Body of pancreas (tissue), 4 donors: Measurements from ENCODE around the gene PTK7. TPM values are rescaled to one million over a fixed set of nuclear protein-coding genes. Genes with fewer than 3 reads are reported as not detected.

Experiments
- ATAC-seq: fragments of 150-250 bp; one replicate; pipeline ENCODE4 v1.9.1; 2016
- DNase-seq, 4 donors: peaks; one replicate each; pipeline ENCODE4 v3.0.0-alpha.2; 2019
- H3K27ac ChIP-seq, 4 donors: fragments of 200-600 bp; sonication (generic); 1 replicate in 3 of 4; 2 replicates in 1 of 4; pipeline versions ENCODE4 v1.5.1 to v1.6.1; 2016 to 2019; ENCODE audit warnings: mild to moderate bottlenecking in 1 of 4, mixed read lengths in 1 of 4, moderate library complexity in 1 of 4
- H3K27me3 ChIP-seq, 2 donors: fragments of 200-600 bp; sonication (generic); one replicate each; pipeline ENCODE4 v1.6.0; 2016; ENCODE audit warnings: mild to moderate bottlenecking in 1 of 2
- H3K36me3 ChIP-seq, 2 donors: fragments of 200-600 bp; sonication (generic); replicated peaks in 1 of 2; 2 replicates each; pipeline ENCODE4 v1.5.1; 2016; ENCODE audit warnings: low read depth in 2 of 2; ENCODE audit not compliant: insufficient read depth in 1 of 2
- H3K4me1 ChIP-seq: fragments of 200-600 bp; sonication (generic); one replicate; pipeline ENCODE4 v1.6.0; 2016
- H3K4me3 ChIP-seq, 2 donors: fragments of 200-600 bp; sonication (generic); 1 replicate in 1 of 2; 2 replicates in 1 of 2; pipeline ENCODE4 v1.5.1; 2016 to 2019
- H3K9me3 ChIP-seq, 3 donors: fragments of 200-600 bp; sonication (generic); 1 replicate in 2 of 3; 2 replicates in 1 of 3; pipeline ENCODE4 v1.5.1; 2016
- CTCF ChIP-seq, 7 experiments: fragments of 450-650 bp in 4 of 7; fragments of 200-600 bp in 3 of 7; sonication (generic) in 3 of 7; IDR thresholded peaks; one replicate each; pipeline ENCODE4 v1.5.1; 2016 to 2019; ENCODE audit warnings: antibody characterized with exemption in 7 of 7
- POLR2A ChIP-seq, 3 donors: fragments of 450-650 bp; IDR thresholded peaks; one replicate each; pipeline ENCODE4 v1.6.1; 2016; ENCODE audit warnings: antibody characterized with exemption in 3 of 3, mild to moderate bottlenecking in 2 of 3
- WGBS, 2 donors: methylation state at CpG; one replicate each; pipeline ENCODE4 v1.1.5; 2017; 5-methylcytosine and 5-hydroxymethylcytosine counted together
- intact Hi-C: fragments of 100-400 bp; cut with DNase I; formaldehyde crosslinking; loops from one replicate; pipeline ENCODE4 v1.15.1; 2023
- total RNA-seq, 2 donors: library from RNA; depleted of rRNA; stranded (reverse); fragments of >200 nt; gene quantifications; one replicate each; pipeline ENCODE4 v1.1.0, GENCODE V29; 2016

The PTK7 gene
- total RNA-seq, 2 donors from 2014 or later, result 26.4 to 28.0 TPM

GRCh38 chr6:43076464-43077332, 584 bp downstream of the PTK7 start:
- peaks cover 0 to 3% of the 10 kb centered on the region in 2 donors for H3K36me3 ChIP-seq
- H3K27me3 ChIP-seq, result no peaks in the 10 kb centered on the region
- TF ChIP-seq CTCF (IDR thresholded peaks at IDR 0.05) (no peak), POLR2A (IDR thresholded peaks at IDR 0.05) (peak in 2 of 3 donors; percentile 14 to 22)
- 2 to 4% methylated on average over 10 to 59 of the region's 72 CpGs for WGBS, 2 donors
- peak overlapping the region; percentile 51 to 62 for H3K4me3 ChIP-seq
- DNase-seq (peak; percentile 31 to 52 (median 40)), ATAC-seq (peak; percentile 36)
- intact Hi-C loops, result no loop called here
- no peaks in the 10 kb centered on the region for H3K9me3 ChIP-seq
- H3K4me1 ChIP-seq, result peaks cover 15% of the 10 kb centered on the region
- peak overlapping the region in 3 of 4 donors; percentile 50 to 72 (median 56) for H3K27ac ChIP-seq

- no peaks in the 10 kb centered on the region for H3K27me3 ChIP-seq
- ATAC-seq, result no peak
- whole genome bisulfite sequencing, 2 donors, result 33 to 40% methylated on average over 8 of the region's 8 CpGs
- H3K4me1 ChIP-seq, result peaks cover 15% of the 10 kb centered on the region
- DNase-seq, result no peak
- no peak for TF ChIP-seq POLR2A (IDR thresholded peaks at IDR 0.05)
- no peak for TF ChIP-seq CTCF (IDR thresholded peaks at IDR 0.05)
- intact Hi-C loops, result no loop called here
- peak overlapping the region in 1 of 2 donors; percentile 51 for H3K4me3 ChIP-seq
- peaks cover 0 to 3% of the 10 kb centered on the region in 2 donors for H3K36me3 ChIP-seq
- H3K27ac ChIP-seq, result peak overlapping the region in 2 of 4 donors; percentile 50 to 72
- no peaks in the 10 kb centered on the region for H3K9me3 ChIP-seq
These were observed 1.3 kb downstream of the PTK7 start for GRCh38 chr6:43077333-43077809.

GRCh38 chr6:43077981-43078511, 1.9 kb downstream of the PTK7 start:
- no peak overlapping the region for H3K27ac ChIP-seq
- intact Hi-C loops, result no loop called here
- TF ChIP-seq POLR2A (IDR thresholded peaks at IDR 0.05), result no peak
- no peak for TF ChIP-seq CTCF (IDR thresholded peaks at IDR 0.05)

GRCh38 chr6:43078691-43079090, 2.6 kb downstream of the PTK7 start:
- Histone ChIP-seq H3K4me1 (peaks cover 15% of the 10 kb centered on the region), H3K9me3 (no peaks in the 10 kb centered on the region), H3K36me3 (no peaks in the 10 kb centered on the region), H3K27ac (no peak overlapping the region), H3K4me3 (no peak overlapping the region), H3K27me3 (no peaks in the 10 kb centered on the region)
- ATAC-seq, result no peak
- WGBS, 2 donors, result 87 to 93% methylated on average over 2 of the region's 2 CpGs
- TF ChIP-seq CTCF (IDR thresholded peaks at IDR 0.05), result no peak
- no peak for TF ChIP-seq POLR2A (IDR thresholded peaks at IDR 0.05)
- intact Hi-C loops, result no loop called here
- DNase-seq, result no peak

More at GRCh38 chr6:43077981-43078511, 1.9 kb downstream of the PTK7 start:
- H3K9me3 ChIP-seq, result no peaks in the 10 kb centered on the region
- 85 to 88% methylated on average over 4 to 6 of the region's 6 CpGs for WGBS, 2 donors
- DNase-seq, result no peak
- no peak for ATAC-seq
- no peak overlapping the region for H3K4me3 ChIP-seq
- H3K27me3 ChIP-seq, result no peaks in the 10 kb centered on the region
- H3K4me1 ChIP-seq, result peaks cover 15% of the 10 kb centered on the region
- no peaks in the 10 kb centered on the region for H3K36me3 ChIP-seq
